Iris pigment epithelial cell (primary cell): ENCODE data around the gene ABI2.
"Not testable (repeated sequence)": the region's sequence is repeated elsewhere in the genome, so short reads cannot be mapped to it uniquely, and the experiment has no call there.

Source experiments
- DNase-seq: peaks from one replicate; pipeline ENCODE4 v3.0.0-alpha.2; 2011; ENCODE audit warnings: low read depth

Gene ABI2

GRCh38 chr2:203327901-203328759 is at the start of gene ABI2:
Gene ABI2 (plus strand): TSS chr2:203328394. CDS start chr2:203328515, 121 bp downstream.
- peak; percentile 70 for DNase-seq

DNA sequence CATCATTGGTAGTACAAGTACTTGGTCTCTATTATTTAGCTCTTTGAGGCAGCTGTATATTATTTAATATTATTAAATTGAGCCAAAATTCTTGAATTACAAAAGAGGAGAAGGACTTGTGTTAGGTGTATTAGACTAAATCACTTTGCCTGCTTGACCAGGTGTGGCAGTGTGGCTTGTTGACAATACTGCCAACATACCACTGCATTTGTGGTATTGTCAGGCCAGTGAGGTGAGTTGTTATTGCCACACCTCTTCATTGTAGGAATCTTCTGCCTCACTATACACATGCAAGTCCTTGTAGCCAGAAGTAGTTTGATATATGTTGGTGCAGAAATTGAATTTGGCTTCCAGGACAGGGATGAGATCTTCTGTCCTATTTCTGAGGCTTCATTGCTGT is 48.9 kb upstream of the ABI2 start:
- no peak for DNase-seq

- DNase-seq: peak; percentile 69
Observed at GRCh38 chr2:203280428-203281064, 47.6 kb upstream of the ABI2 start.

DNA sequence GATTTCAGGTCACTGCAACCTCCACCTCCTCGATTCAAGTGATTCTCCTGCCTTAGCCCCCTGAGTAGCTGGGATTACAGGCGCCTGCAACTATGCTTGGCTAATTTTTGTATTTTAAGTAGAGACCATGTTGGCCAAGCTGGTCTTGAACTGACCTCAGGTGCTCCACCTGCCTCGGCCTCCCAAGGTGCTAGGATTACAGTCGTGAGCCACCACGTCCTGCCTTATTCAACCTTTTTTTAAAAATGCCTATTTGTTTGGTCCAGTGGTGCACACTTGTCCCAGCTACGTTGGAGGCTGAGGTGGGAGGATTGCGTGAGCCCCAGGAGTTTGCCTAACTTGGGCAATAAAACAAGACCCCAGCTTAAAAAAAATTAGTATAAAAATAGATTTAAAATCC is 46.1 kb upstream of the ABI2 start:
- no peak for DNase-seq

GRCh38 chr2:203286532-203286931 is 41.7 kb upstream of the ABI2 start:
- no peak for DNase-seq

GRCh38 chr2:203301667-203302066 is 26.5 kb upstream of the ABI2 start:
- peak; percentile 27 for DNase-seq

DNA sequence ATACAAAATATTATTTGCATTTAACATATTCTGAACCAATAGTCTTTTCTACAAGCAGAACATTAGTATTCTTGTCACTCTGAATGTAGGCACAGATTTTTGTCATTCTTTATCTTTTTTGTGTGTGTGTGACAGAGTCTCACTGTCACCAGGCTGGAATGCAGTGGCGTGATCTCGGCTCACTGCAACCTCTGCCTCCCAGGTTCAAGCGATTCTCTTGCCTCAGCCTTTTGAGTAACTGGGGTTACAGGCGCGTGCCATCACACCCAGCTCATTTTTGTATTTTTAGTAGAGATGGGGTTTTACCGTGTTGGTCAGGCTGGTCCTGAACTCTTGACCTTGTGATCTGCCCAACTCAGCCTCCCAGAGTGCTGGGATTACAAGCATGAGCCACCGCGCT is 25.6 kb upstream of the ABI2 start:
- not testable (repeated sequence) for DNase-seq

- DNase-seq: no peak
Observed at GRCh38 chr2:203310688-203311436, 17.3 kb upstream of the ABI2 start.

- DNase-seq: no peak
Observed at GRCh38 chr2:203326356-203326755, 1.8 kb upstream of the ABI2 start.

DNA sequence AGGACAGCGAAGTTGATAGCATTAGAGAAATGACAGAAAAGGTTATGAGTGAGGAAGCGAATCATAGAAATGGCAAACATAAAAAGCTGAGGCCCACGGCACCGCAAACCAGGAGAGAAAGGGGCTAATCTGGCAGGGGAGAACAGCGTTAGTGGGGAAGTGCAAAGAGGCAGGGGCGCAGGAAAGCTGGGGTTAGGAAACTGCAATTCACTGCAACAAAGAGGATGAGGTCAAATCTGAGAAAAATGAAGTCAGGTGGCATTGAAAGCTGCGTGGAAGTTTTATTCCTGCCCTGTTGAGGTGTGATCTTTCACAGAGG is 653 bp upstream of the ABI2 start:
- DNase-seq: no peak

- DNase-seq: peak; percentile 55
Observed at GRCh38 chr2:203328760-203329540, 756 bp downstream of the ABI2 start.

DNA sequence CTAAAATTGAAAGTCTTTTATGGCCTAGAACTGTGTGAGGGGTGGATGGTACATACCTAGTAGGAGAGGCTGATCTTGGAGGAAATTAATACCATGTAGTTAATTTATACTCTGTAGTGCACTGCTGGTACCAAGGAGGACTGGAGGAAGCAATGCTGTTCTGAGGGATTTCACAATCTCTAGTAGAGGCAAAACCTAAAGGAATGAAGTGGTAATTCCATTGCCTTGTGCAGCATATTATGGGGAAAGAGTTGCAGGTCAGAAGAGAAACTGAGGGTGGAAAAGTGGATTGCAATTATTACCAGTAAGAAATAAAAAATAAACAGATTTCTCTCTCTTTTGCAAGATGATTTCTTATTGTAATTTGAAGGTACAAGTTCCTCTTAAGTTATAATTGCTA is 2.2 kb downstream of the ABI2 start:
- DNase-seq: peak; percentile 85

- no peak for DNase-seq
Observed at GRCh38 chr2:203338322-203338721, 10.1 kb downstream of the ABI2 start.

- DNase-seq: peak; percentile 86
Observed at GRCh38 chr2:203340791-203341487, 12.7 kb downstream of the ABI2 start.

DNA sequence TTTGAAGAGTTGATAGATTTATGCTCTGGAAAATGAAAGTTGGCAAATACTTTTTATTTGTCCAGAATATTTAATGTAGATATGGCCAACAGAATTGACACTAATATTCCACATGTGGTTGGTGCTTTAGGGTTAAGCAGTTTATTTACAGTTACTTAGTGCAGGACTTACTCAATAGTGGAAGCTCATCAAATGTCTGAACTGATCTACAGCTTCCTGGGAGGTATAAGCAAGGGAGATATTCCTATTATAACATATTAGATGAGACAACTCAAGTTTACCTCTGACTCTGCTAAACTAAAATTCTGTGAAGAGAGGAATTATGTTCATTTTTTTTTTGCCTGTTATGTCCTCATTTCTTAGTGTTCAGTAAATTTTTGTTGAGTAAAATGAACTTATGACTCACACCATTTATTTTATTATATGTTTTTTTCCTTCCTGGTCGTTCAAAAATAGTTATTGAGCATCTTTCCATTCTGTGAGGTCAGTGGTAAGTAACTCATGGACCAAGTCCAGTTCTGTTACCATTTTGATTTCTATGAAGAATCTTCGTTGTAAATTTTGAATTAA is 13.6 kb downstream of the ABI2 start:
- peak; percentile 60 for DNase-seq

GRCh38 chr2:203342374-203342773 is 14.2 kb downstream of the ABI2 start:
- DNase-seq: not testable (repeated sequence)

DNA sequence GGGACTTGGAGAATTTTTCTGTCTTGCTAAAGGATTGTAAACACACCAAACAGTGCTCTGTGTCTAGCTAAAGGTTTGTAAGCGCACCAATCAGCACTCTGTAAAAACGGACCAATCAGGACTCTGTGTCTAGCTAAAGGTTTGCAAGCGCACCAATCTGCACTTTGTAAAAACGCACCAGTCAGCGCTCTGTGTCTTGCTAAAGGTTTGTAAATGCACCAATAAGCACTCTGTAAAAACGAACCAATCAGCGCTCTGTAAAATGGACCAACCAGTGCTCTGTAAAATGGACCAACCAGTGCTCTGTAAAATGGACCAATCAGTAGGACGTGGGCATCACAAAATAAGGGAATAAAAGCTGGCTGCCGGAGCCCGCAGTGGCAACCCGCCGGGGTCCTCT is 16.5 kb downstream of the ABI2 start:
- no peak for DNase-seq

DNA sequence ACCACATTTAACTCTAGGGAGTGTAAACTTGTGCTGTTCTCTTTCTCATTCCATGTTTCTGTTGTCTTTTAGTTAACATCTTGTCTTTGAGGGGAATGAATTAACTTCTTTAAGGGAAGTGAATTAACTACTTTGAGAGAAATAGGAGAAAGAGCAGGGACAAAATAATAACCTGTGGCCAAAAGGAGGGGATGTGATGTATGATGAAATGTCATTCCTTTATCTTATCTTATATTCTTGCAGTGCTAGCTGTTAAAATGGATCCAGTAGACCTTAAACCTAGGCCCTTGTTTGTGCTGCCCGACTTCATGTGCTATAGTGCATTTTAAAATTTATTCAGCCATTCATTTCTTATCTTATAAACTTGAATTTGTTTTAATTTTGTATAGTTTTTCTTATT is 18.4 kb downstream of the ABI2 start:
- no peak for DNase-seq

- DNase-seq: no peak
Observed at GRCh38 chr2:203347375-203347774, 19.2 kb downstream of the ABI2 start.

- DNase-seq: no peak
Observed at GRCh38 chr2:203352604-203353255, 24.5 kb downstream of the ABI2 start.

- DNase-seq: no peak
Observed at GRCh38 chr2:203354966-203355365, 26.8 kb downstream of the ABI2 start.
